Ishikawa (cell line): ENCODE results near the gene NEUROD6.

Source experiments
- CEBPB ChIP-seq: IDR thresholded peaks from 2 replicates; pipeline ENCODE4 v1.6.1; 2012
- CREB1 ChIP-seq: IDR thresholded peaks from 2 replicates; pipeline ENCODE4 v1.6.1; 2012; ENCODE audit warnings: low read depth
- EGR1 ChIP-seq: IDR thresholded peaks from 2 replicates; pipeline ENCODE4 v1.6.1; 2012
- EP300 ChIP-seq: IDR thresholded peaks from 2 replicates; pipeline ENCODE4 v1.6.1; 2012; ENCODE audit warnings: borderline replicate concordance
- FOXM1 ChIP-seq: IDR thresholded peaks from 2 replicates; pipeline ENCODE4 v1.6.1; 2012; ENCODE audit warnings: low read depth, borderline replicate concordance
- NFIC ChIP-seq: IDR thresholded peaks from 2 replicates; pipeline ENCODE4 v1.6.1; 2012
- RAD21 ChIP-seq: IDR thresholded peaks from 2 replicates; pipeline ENCODE4 v1.6.1; 2012; ENCODE audit warnings: low read depth
- TAF1 ChIP-seq: IDR thresholded peaks from 2 replicates; pipeline ENCODE4 v1.6.1; 2012; ENCODE audit warnings: low read depth, mild to moderate bottlenecking
- TCF12 ChIP-seq: IDR thresholded peaks from 2 replicates; pipeline ENCODE4 v1.6.1; 2012; ENCODE audit warnings: low read depth
- TEAD4 ChIP-seq: IDR thresholded peaks from 2 replicates; pipeline ENCODE4 v1.6.1; 2012
- YY1 ChIP-seq: IDR thresholded peaks from 2 replicates; pipeline ENCODE4 v1.6.1; 2012; ENCODE audit warnings: low read depth
- ZBTB7A ChIP-seq: IDR thresholded peaks from 2 replicates; pipeline ENCODE4 v1.6.1; 2012; ENCODE audit warnings: low read depth
- TF ChIP-seq, protein P1 (sequence below): IDR thresholded peaks from 2 replicates; pipeline ENCODE4 v1.6.1; 2012; ENCODE audit warnings: low read depth, mild to moderate bottlenecking
- TF ChIP-seq, protein P2 (sequence below): IDR thresholded peaks from 2 replicates; pipeline ENCODE4 v1.6.1; 2012

DNA sequence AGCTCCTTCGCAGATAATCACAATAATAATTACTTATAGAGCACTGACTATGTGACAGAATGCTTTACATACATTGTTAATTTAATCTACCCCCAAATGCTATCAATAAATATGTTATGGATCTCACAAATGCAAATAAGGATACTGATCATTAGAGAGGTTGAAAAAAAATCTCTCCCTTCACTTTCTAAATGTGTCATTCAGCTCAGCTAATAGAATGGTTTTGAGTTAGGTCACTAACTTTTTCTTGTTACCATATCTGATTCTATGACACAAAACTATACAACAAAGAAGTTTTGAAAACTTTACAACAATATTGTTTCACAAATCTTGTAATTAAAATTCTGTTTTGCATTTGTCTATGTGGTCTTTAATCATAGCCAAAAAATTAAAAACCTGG lies 17.4 kb downstream of the NEUROD6 start:
- TF ChIP-seq, protein P1, sequence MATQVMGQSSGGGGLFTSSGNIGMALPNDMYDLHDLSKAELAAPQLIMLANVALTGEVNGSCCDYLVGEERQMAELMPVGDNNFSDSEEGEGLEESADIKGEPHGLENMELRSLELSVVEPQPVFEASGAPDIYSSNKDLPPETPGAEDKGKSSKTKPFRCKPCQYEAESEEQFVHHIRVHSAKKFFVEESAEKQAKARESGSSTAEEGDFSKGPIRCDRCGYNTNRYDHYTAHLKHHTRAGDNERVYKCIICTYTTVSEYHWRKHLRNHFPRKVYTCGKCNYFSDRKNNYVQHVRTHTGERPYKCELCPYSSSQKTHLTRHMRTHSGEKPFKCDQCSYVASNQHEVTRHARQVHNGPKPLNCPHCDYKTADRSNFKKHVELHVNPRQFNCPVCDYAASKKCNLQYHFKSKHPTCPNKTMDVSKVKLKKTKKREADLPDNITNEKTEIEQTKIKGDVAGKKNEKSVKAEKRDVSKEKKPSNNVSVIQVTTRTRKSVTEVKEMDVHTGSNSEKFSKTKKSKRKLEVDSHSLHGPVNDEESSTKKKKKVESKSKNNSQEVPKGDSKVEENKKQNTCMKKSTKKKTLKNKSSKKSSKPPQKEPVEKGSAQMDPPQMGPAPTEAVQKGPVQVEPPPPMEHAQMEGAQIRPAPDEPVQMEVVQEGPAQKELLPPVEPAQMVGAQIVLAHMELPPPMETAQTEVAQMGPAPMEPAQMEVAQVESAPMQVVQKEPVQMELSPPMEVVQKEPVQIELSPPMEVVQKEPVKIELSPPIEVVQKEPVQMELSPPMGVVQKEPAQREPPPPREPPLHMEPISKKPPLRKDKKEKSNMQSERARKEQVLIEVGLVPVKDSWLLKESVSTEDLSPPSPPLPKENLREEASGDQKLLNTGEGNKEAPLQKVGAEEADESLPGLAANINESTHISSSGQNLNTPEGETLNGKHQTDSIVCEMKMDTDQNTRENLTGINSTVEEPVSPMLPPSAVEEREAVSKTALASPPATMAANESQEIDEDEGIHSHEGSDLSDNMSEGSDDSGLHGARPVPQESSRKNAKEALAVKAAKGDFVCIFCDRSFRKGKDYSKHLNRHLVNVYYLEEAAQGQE, result no peak
- TF ChIP-seq YY1 (no peak), FOXM1 (no peak), CEBPB (no peak), EGR1 (no peak), TAF1 (no peak), RAD21 (no peak), EP300 (no peak), ZBTB7A (no peak), TEAD4 (no peak), NFIC (no peak), CREB1 (no peak), TCF12 (no peak)
- TF ChIP-seq, protein P2, sequence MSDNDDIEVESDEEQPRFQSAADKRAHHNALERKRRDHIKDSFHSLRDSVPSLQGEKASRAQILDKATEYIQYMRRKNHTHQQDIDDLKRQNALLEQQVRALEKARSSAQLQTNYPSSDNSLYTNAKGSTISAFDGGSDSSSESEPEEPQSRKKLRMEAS, result no peak
